ENCODE data around the gene LAMP5. TPM values are rescaled to one million over a fixed set of nuclear protein-coding genes. Genes with fewer than 3 reads are reported as not detected.

LAMP5 gene
- total and polyA plus RNA-seq, 2 of the 13 experiments (the other 11 are each of a cell fraction or from before 2014, with no cell fraction given): not detected

GRCh38 chr20:9573335-9574151, 59.2 kb downstream of the LAMP5 start:
- Histone ChIP-seq H3K79me2 (ENCODE audit: insufficient read depth, low read length) (no peaks in the 10 kb centered on the region), H3K9ac (ENCODE audit: insufficient read depth, low read depth, low read length) (no peak overlapping the region), H3K4me1 (ENCODE audit: insufficient read depth, low read length) (no peaks in the 10 kb centered on the region), H3K9me3 (ENCODE audit: low read length) (no peaks in the 10 kb centered on the region), H2AFZ (ENCODE audit: low read length) (no peak overlapping the region), H3K27ac (ENCODE audit: extremely low read length, insufficient read depth, low read length) (no peak overlapping the region), H3K27me3 (ENCODE audit: control insufficient read depth in 1 of 2, insufficient read depth in 2 of 2, low read length in 2 of 2) (no peaks in the 10 kb centered on the region), H3K36me3 (replicated peaks in 1 of 2; ENCODE audit: control insufficient read depth in 1 of 2, insufficient read depth in 2 of 2, low read length in 2 of 2) (no peaks in the 10 kb centered on the region), H3K4me3 (replicated peaks in 1 of 3; ENCODE audit: insufficient read depth in 1 of 3, low read depth in 2 of 3, low read length in 3 of 3) (no peak overlapping the region), H3K4me2 (ENCODE audit: low read depth, low read length) (no peak overlapping the region), H4K20me1 (ENCODE audit: insufficient read depth, low read length) (no peaks in the 10 kb centered on the region)
- ChIA-PET CTCF (ENCODE audit: low intra/inter-chr PET ratio, low total read pairs) (no interaction called here), POLR2A (no interaction called here)
- 18% methylated on average over 13 of the region's 13 CpGs for WGBS (ENCODE audit: low lambda C conversion rate)
- in situ Hi-C loops (cut with HindIII; ENCODE audit: extremely low pct_ligation_motif_present, low pct_unique_long_range_greater_than_20kb) (no loop called here), intact Hi-C loops (cut with micrococcal nuclease; ENCODE audit: unreplicated experiment) (no loop called here)
- TF ChIP-seq STAT5B (CRISPR knock-in tag; IDR thresholded peaks at IDR 0.05) (no peak), ZNF3 (CRISPR knock-in tag; IDR thresholded peaks at IDR 0.05) (no peak), ZNF460 (CRISPR knock-in tag; IDR thresholded peaks at IDR 0.05; ENCODE audit: borderline replicate concordance) (no peak), GTF3A (CRISPR knock-in tag; conservative IDR thresholded peaks at IDR 0.05) (no peak), KLF13 (CRISPR knock-in tag; IDR thresholded peaks at IDR 0.05) (no peak), ZNF749 (CRISPR knock-in tag; IDR thresholded peaks at IDR 0.05; ENCODE audit: borderline replicate concordance) (no peak), REL (CRISPR knock-in tag; conservative IDR thresholded peaks at IDR 0.05) (no peak)
- no peak for ATAC-seq
- no peak for FAIRE-seq
- no peak for DNase-seq (ENCODE audit: low spot score)
- no TSS peak for BruUV-seq (replicated peaks)

DNA sequence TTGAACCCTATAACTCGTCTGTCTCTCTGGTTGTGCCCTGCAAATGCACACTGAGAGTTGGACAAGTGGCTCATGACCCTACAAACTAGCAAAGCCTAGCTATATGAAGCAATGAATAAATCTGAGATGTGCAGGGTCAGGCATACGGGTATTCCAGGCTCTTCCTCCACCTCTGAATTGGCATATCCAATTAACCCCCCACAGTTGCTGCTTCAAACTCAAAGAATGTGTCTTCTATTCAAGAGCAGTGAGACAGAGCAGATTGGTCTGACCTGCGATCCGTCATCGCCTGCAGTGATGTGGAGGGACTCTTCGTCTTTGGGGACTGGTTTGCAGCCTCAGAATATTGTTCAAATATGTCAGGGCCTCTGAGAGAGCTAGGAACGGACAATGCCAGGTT, 59.8 kb downstream of the LAMP5 start:
- FAIRE-seq: no peak
- CTCF ChIA-PET (ENCODE audit: low intra/inter-chr PET ratio, low total read pairs): no interaction called here
- intact Hi-C loops (cut with micrococcal nuclease; ENCODE audit: unreplicated experiment): no loop called here
- TF ChIP-seq ZNF557 (CRISPR knock-in tag; IDR thresholded peaks at IDR 0.05) (no peak), ZNF713 (CRISPR knock-in tag; IDR thresholded peaks at IDR 0.05) (no peak), SUZ12 (IDR thresholded peaks at IDR 0.05; ENCODE audit: low read depth, low read length) (no peak), ZNF816 (CRISPR knock-in tag; IDR thresholded peaks at IDR 0.05; ENCODE audit: borderline replicate concordance) (no peak), SIX4 (CRISPR knock-in tag; IDR thresholded peaks at IDR 0.05) (no peak), PHF20 (CRISPR knock-in tag; IDR thresholded peaks at IDR 0.05) (no peak), ELF1 (CRISPR knock-in tag; IDR thresholded peaks at IDR 0.05) (no peak), BCL3 (CRISPR knock-in tag; IDR thresholded peaks at IDR 0.05) (no peak), AGO2 (optimal IDR thresholded peaks at IDR 0.05; ENCODE audit: low read depth, low read length) (no peak), ZNF547 (CRISPR knock-in tag; IDR thresholded peaks at IDR 0.05) (no peak), ZSCAN31 (CRISPR knock-in tag; IDR thresholded peaks at IDR 0.05; ENCODE audit: low read depth) (no peak)
- TF ChIP-seq, protein P1, sequence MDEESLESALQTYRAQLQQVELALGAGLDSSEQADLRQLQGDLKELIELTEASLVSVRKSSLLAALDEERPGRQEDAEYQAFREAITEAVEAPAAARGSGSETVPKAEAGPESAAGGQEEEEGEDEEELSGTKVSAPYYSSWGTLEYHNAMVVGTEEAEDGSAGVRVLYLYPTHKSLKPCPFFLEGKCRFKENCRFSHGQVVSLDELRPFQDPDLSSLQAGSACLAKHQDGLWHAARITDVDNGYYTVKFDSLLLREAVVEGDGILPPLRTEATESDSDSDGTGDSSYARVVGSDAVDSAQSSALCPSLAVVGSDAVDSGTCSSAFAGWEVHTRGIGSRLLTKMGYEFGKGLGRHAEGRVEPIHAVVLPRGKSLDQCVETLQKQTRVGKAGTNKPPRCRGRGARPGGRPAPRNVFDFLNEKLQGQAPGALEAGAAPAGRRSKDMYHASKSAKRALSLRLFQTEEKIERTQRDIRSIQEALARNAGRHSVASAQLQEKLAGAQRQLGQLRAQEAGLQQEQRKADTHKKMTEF (CRISPR knock-in tag; IDR thresholded peaks at IDR 0.05): no peak

More for the DNA sequence above, 59.8 kb downstream of the LAMP5 start:
- Histone ChIP-seq H2AFZ (ENCODE audit: low read length) (no peak overlapping the region), H3K4me1 (ENCODE audit: insufficient read depth, low read length) (no peaks in the 10 kb centered on the region), H3K4me3 (replicated peaks in 1 of 3; ENCODE audit: insufficient read depth in 1 of 3, low read depth in 2 of 3, low read length in 3 of 3) (no peak overlapping the region), H3K27ac (ENCODE audit: extremely low read length, insufficient read depth, low read length) (no peak overlapping the region), H3K4me2 (ENCODE audit: low read depth, low read length) (no peak overlapping the region), H4K20me1 (ENCODE audit: insufficient read depth, low read length) (no peaks in the 10 kb centered on the region), H3K36me3 (replicated peaks in 1 of 2; ENCODE audit: control insufficient read depth in 1 of 2, insufficient read depth in 2 of 2, low read length in 2 of 2) (no peaks in the 10 kb centered on the region), H3K79me2 (ENCODE audit: insufficient read depth, low read length) (no peaks in the 10 kb centered on the region), H3K9me3 (ENCODE audit: low read length) (no peaks in the 10 kb centered on the region), H3K9ac (ENCODE audit: insufficient read depth, low read depth, low read length) (no peak overlapping the region), H3K27me3 (ENCODE audit: control insufficient read depth in 1 of 2, insufficient read depth in 2 of 2, low read length in 2 of 2) (no peaks in the 10 kb centered on the region)
- 18% methylated on average over 7 of the region's 7 CpGs for WGBS (ENCODE audit: low lambda C conversion rate)
- no TSS peak for BruUV-seq (replicated peaks)
- no peak for ATAC-seq
- POLR2A ChIA-PET: no interaction called here
- in situ Hi-C loops (cut with HindIII; ENCODE audit: extremely low pct_ligation_motif_present, low pct_unique_long_range_greater_than_20kb): no loop called here
- DNase-seq (ENCODE audit: low spot score): no peak
